GM12878 (cell line): Measurements from ENCODE around the gene PRKACG.

Source experiments
- CTCF ChIP-seq, 3 experiments: IDR thresholded peaks in 2 of 3; conservative IDR thresholded peaks in 1 of 3; 2 replicates each; pipeline ENCODE4 v1.5.1; 2011; ENCODE audit warnings: low read depth in 3 of 3, low read length in 3 of 3, mild to moderate bottlenecking in 3 of 3, control low read depth in 2 of 3, moderate library complexity in 2 of 3, inconsistent platforms in 1 of 3, mixed read lengths in 1 of 3; ENCODE audit not compliant: control insufficient read depth in 2 of 3, insufficient read depth in 1 of 3; ENCODE audit errors: extremely low read depth in 1 of 3
- DPF2 ChIP-seq: fragments of 450-650 bp; IDR thresholded peaks from 2 replicates; pipeline ENCODE4 v1.6.1; 2017; ENCODE audit warnings: mild to moderate bottlenecking
- JUNB ChIP-seq: IDR thresholded peaks from 2 replicates; pipeline ENCODE4 v1.6.1; 2016; ENCODE audit warnings: antibody characterized with exemption, mild to moderate bottlenecking
- KDM1A ChIP-seq: fragments of 200-600 bp; sonication (generic); IDR thresholded peaks from 2 replicates; pipeline ENCODE4 v1.6.1; 2016; ENCODE audit warnings: borderline replicate concordance
- REST ChIP-seq: IDR thresholded peaks from 2 replicates; pipeline ENCODE4 v1.6.1; 2012; ENCODE audit warnings: mild to moderate bottlenecking, low read depth, low read length
- SP1 ChIP-seq: IDR thresholded peaks from one replicate; pipeline ENCODE4 v1.6.1; 2011; ENCODE audit warnings: low read depth, low read length
- ZBTB33 ChIP-seq: fragments of 450-650 bp; IDR thresholded peaks from 2 replicates; pipeline ENCODE4 v1.6.1; 2017; ENCODE audit warnings: mild to moderate bottlenecking

GRCh38 chr9:69012696-69013381 is 1.1 kb downstream of the PRKACG start:
- TF ChIP-seq CTCF (IDR thresholded peaks at IDR 0.05 in 2 of 3, conservative IDR thresholded peaks at IDR 0.05 in 1 of 3; ENCODE audit: control insufficient read depth in 2 of 3, extremely low read depth in 1 of 3, insufficient read depth in 1 of 3, low read depth in 3 of 3, low read length in 3 of 3) (no peak), SP1 (no peak), KDM1A (no peak), REST (no peak), JUNB (no peak), DPF2 (no peak), ZBTB33 (no peak)
